Measurements from ENCODE around the gene SLC39A11. TPM values are rescaled to one million over a fixed set of nuclear protein-coding genes. Genes with fewer than 3 reads are reported as not detected.
"Not testable (repeated sequence)": the region's sequence is repeated elsewhere in the genome, so short reads cannot be mapped to it uniquely, and the experiment has no call there.

The SLC39A11 gene
- total RNA-seq, 1 donor from 2014 or later, result 26.0 TPM

- Mint-ChIP-seq H3K36me3 (no peaks in the 10 kb centered on the region), H3K27me3 (ENCODE audit: low read depth) (peaks cover 37% of the 10 kb centered on the region), H3K4me1 (no peaks in the 10 kb centered on the region), H3K9me3 (no peaks in the 10 kb centered on the region), H3K4me3 (no peak overlapping the region), H3K27ac (no peak overlapping the region)
- DNase-seq (ENCODE audit: low spot score in 2 of 2, unreplicated experiment in 2 of 2), result no peak
- no peak for TF ChIP-seq CTCF (IDR thresholded peaks at IDR 0.05; ENCODE audit: unreplicated experiment)
Observed at GRCh38 chr17:73099511-73099910, 7.0 kb upstream of the SLC39A11 start.

- no peak for TF ChIP-seq CTCF (IDR thresholded peaks at IDR 0.05; ENCODE audit: unreplicated experiment)
- H3K27ac Mint-ChIP-seq, result no peak overlapping the region
- peaks cover 37% of the 10 kb centered on the region for H3K27me3 Mint-ChIP-seq (ENCODE audit: low read depth)
- H3K4me3 Mint-ChIP-seq, result no peak overlapping the region
- DNase-seq (ENCODE audit: low spot score in 2 of 2, unreplicated experiment in 2 of 2), result no peak
- H3K4me1 Mint-ChIP-seq, result no peaks in the 10 kb centered on the region
- no peaks in the 10 kb centered on the region for H3K36me3 Mint-ChIP-seq
- no peaks in the 10 kb centered on the region for H3K9me3 Mint-ChIP-seq
Observed at GRCh38 chr17:73098919-73099318, 6.4 kb upstream of the SLC39A11 start.

GRCh38 chr17:73097973-73098765 is 5.7 kb upstream of the SLC39A11 start:
- H3K36me3 Mint-ChIP-seq; H3K9me3 Mint-ChIP-seq; H3K27ac Mint-ChIP-seq; DNase-seq (ENCODE audit: low spot score in 2 of 2, unreplicated experiment in 2 of 2); H3K4me1 Mint-ChIP-seq; H3K4me3 Mint-ChIP-seq: not testable (repeated sequence)
- H3K27me3 Mint-ChIP-seq (ENCODE audit: low read depth), result peaks cover 37% of the 10 kb centered on the region

GRCh38 chr17:73096866-73097265 is 4.4 kb upstream of the SLC39A11 start:
- H3K36me3 Mint-ChIP-seq, result no peaks in the 10 kb centered on the region
- no peak overlapping the region for H3K4me3 Mint-ChIP-seq
- no peak for DNase-seq (ENCODE audit: low spot score in 2 of 2, unreplicated experiment in 2 of 2)
- no peak for TF ChIP-seq CTCF (IDR thresholded peaks at IDR 0.05; ENCODE audit: unreplicated experiment)
- H3K4me1 Mint-ChIP-seq, result peaks cover 6% of the 10 kb centered on the region
- H3K27me3 Mint-ChIP-seq (ENCODE audit: low read depth), result peaks cover 37% of the 10 kb centered on the region
- H3K9me3 Mint-ChIP-seq, result no peaks in the 10 kb centered on the region
- H3K27ac Mint-ChIP-seq, result no peak overlapping the region

- H3K27ac Mint-ChIP-seq, result no peak overlapping the region
- DNase-seq (ENCODE audit: low spot score in 2 of 2, unreplicated experiment in 2 of 2), result no peak
- H3K27me3 Mint-ChIP-seq (ENCODE audit: low read depth), result peaks cover 37% of the 10 kb centered on the region
- no peaks in the 10 kb centered on the region for H3K36me3 Mint-ChIP-seq
- H3K4me1 Mint-ChIP-seq, result peaks cover 11% of the 10 kb centered on the region
- H3K4me3 Mint-ChIP-seq, result no peak overlapping the region
- H3K9me3 Mint-ChIP-seq, result no peaks in the 10 kb centered on the region
- no peak for TF ChIP-seq CTCF (IDR thresholded peaks at IDR 0.05; ENCODE audit: unreplicated experiment)
Observed at GRCh38 chr17:73096211-73096610, 3.7 kb upstream of the SLC39A11 start.

DNA sequence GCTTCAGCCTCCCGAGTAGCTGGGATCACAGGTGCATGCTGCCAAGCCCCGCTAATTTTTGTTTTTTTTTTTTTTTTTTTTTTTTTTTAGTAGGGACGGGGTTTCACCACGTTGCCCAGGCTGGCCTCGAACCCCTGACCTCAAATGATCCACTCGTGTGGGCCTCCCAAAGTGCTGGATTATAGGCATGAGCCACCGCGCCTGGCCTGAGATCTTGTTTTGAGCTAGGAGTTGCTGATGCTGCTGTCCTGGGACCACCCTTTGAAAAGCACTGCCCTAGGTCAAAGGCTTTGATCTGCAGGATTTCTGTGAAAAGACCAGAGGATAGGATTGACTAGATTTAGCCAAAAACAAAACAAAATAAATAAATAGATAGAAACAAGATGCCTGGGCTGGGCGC is 798 bp upstream of the SLC39A11 start:
- H3K27ac Mint-ChIP-seq, result no peak overlapping the region
- TF ChIP-seq CTCF (IDR thresholded peaks at IDR 0.05; ENCODE audit: unreplicated experiment), result no peak
- H3K4me1 Mint-ChIP-seq, result peaks cover 11% of the 10 kb centered on the region
- no peaks in the 10 kb centered on the region for H3K9me3 Mint-ChIP-seq
- H3K36me3 Mint-ChIP-seq, result no peaks in the 10 kb centered on the region
- peaks cover 17% of the 10 kb centered on the region for H3K27me3 Mint-ChIP-seq (ENCODE audit: low read depth)
- H3K4me3 Mint-ChIP-seq, result no peak overlapping the region
- DNase-seq (ENCODE audit: low spot score in 2 of 2, unreplicated experiment in 2 of 2), result no peak
